Liver (tissue), 9 donors: ENCODE measurements around the gene LMCD1. TPM values are rescaled to one million over a fixed set of nuclear protein-coding genes. Genes with fewer than 3 reads are reported as not detected.

Experiments used
- DNase-seq: peaks from one replicate; pipeline ENCODE4 v3.0.0-alpha.2; 2017; ENCODE audit warnings: low spot score
- H3K27ac ChIP-seq, 2 donors: one replicate each; pipeline ENCODE4 v1.7.0; 2013; ENCODE audit warnings: inconsistent platforms in 2 of 2, low read length in 2 of 2, control low read depth in 1 of 2, low read depth in 1 of 2, mild to moderate bottlenecking in 1 of 2
- H3K27me3 ChIP-seq, 4 donors: one replicate each; pipeline versions ENCODE4 v1.6.1 to v1.7.0; 2013; ENCODE audit warnings: low read length in 3 of 4, inconsistent platforms in 1 of 4, mild to moderate bottlenecking in 1 of 4, moderate library complexity in 1 of 4; ENCODE audit not compliant: control insufficient read depth in 4 of 4, insufficient read depth in 4 of 4
- H3K36me3 ChIP-seq, 4 donors: one replicate each; pipeline versions ENCODE4 v1.6.1 to v1.7.0; 2013; ENCODE audit warnings: low read length in 3 of 4, mild to moderate bottlenecking in 3 of 4, low read depth in 1 of 4, moderate library complexity in 1 of 4; ENCODE audit not compliant: control insufficient read depth in 4 of 4, insufficient read depth in 3 of 4
- H3K4me1 ChIP-seq, 4 donors: one replicate each; pipeline versions ENCODE4 v1.6.1 to v1.7.0; 2013; ENCODE audit warnings: low read length in 3 of 4, mild to moderate bottlenecking in 3 of 4, moderate library complexity in 1 of 4; ENCODE audit not compliant: control insufficient read depth in 4 of 4, insufficient read depth in 4 of 4
- H3K4me3 ChIP-seq, 3 donors: one replicate each; pipeline versions ENCODE4 v1.6.1 to v1.7.0; 2013; ENCODE audit warnings: low read length in 3 of 3, control low read depth in 1 of 3, low read depth in 1 of 3, mild to moderate bottlenecking in 1 of 3
- H3K9ac ChIP-seq, 2 donors: one replicate each; pipeline ENCODE4 v1.7.0; 2013; ENCODE audit warnings: low read length in 2 of 2, mild to moderate bottlenecking in 2 of 2, moderate library complexity in 2 of 2, control low read depth in 1 of 2, low read depth in 1 of 2
- H3K9me3 ChIP-seq, 4 donors: one replicate each; pipeline versions ENCODE4 v1.6.1 to v1.7.0; 2013; ENCODE audit warnings: low read length in 3 of 4; ENCODE audit not compliant: control insufficient read depth in 4 of 4
- ATF3 ChIP-seq: IDR thresholded peaks from 2 replicates; pipeline ENCODE4 v1.6.1; 2016; ENCODE audit warnings: antibody characterized with exemption
- CTCF ChIP-seq: fragments of 150-350 bp; IDR thresholded peaks from 2 replicates; pipeline ENCODE4 v1.5.1; 2017; ENCODE audit warnings: improper control_type of control experiment, low read depth, low read length; ENCODE audit not compliant: missing input control
- EGR1 ChIP-seq, 2 donors: IDR thresholded peaks; 2 replicates each; pipeline ENCODE4 v1.6.1; 2016 to 2018; ENCODE audit warnings: antibody characterized with exemption in 2 of 2, low read depth in 2 of 2
- FOXA1 ChIP-seq: IDR thresholded peaks from 2 replicates; pipeline ENCODE4 v1.6.1; 2016; ENCODE audit warnings: antibody characterized with exemption
- FOXA2 ChIP-seq: IDR thresholded peaks from 2 replicates; pipeline ENCODE4 v1.6.1; 2016; ENCODE audit warnings: antibody characterized with exemption
- GABPA ChIP-seq, 2 donors: IDR thresholded peaks in 1 of 2; conservative IDR thresholded peaks in 1 of 2; 2 replicates each; pipeline ENCODE4 v1.6.1; 2016; ENCODE audit warnings: antibody characterized with exemption in 2 of 2, mild to moderate bottlenecking in 1 of 2, moderate library complexity in 1 of 2
- HNF4A ChIP-seq, 2 donors: conservative IDR thresholded peaks; 2 replicates each; pipeline ENCODE4 v1.6.1; 2016; ENCODE audit warnings: antibody characterized with exemption in 2 of 2, mild to moderate bottlenecking in 2 of 2
- HNF4G ChIP-seq: IDR thresholded peaks from 2 replicates; pipeline ENCODE4 v1.6.1; 2016; ENCODE audit warnings: antibody characterized with exemption
- JUND ChIP-seq, 2 donors: IDR thresholded peaks; 2 replicates each; pipeline ENCODE4 v1.6.1; 2016; ENCODE audit warnings: antibody characterized with exemption in 2 of 2
- MAX ChIP-seq: IDR thresholded peaks from 2 replicates; pipeline ENCODE4 v1.6.1; 2016; ENCODE audit warnings: antibody characterized with exemption
- NR2F2 ChIP-seq: IDR thresholded peaks from 2 replicates; pipeline ENCODE4 v1.6.1; 2016; ENCODE audit warnings: antibody characterized with exemption
- RAD21 ChIP-seq, 2 donors: IDR thresholded peaks; 2 replicates each; pipeline ENCODE4 v1.6.1; 2016; ENCODE audit warnings: antibody characterized with exemption in 2 of 2, mild to moderate bottlenecking in 2 of 2
- REST ChIP-seq: IDR thresholded peaks from 2 replicates; pipeline ENCODE4 v1.6.1; 2016; ENCODE audit warnings: antibody characterized with exemption, mild to moderate bottlenecking
- RXRA ChIP-seq, 2 donors: IDR thresholded peaks; 2 replicates each; pipeline ENCODE4 v1.6.1; 2017 to 2018; ENCODE audit warnings: antibody characterized with exemption in 2 of 2, mild to moderate bottlenecking in 1 of 2
- SP1 ChIP-seq: IDR thresholded peaks from 2 replicates; pipeline ENCODE4 v1.6.1; 2018; ENCODE audit warnings: antibody characterized with exemption, mild to moderate bottlenecking
- TAF1 ChIP-seq: conservative IDR thresholded peaks from 2 replicates; pipeline ENCODE4 v1.6.1; 2016; ENCODE audit warnings: antibody characterized with exemption, mild to moderate bottlenecking
- YY1 ChIP-seq: IDR thresholded peaks from 2 replicates; pipeline ENCODE4 v1.6.1; 2016; ENCODE audit warnings: antibody characterized with exemption, mild to moderate bottlenecking
- ZBTB33 ChIP-seq: IDR thresholded peaks from 2 replicates; pipeline ENCODE4 v1.6.1; 2016; ENCODE audit warnings: antibody characterized with exemption
- WGBS: extraction: QIAGEN DNeasy Blood & Tissue Kit; methylation state at CpG from one replicate; pipeline ENCODE4 v1.1.7; 2013; 5-methylcytosine and 5-hydroxymethylcytosine counted together
- polyA plus RNA-seq, 2 donors: library from polyadenylated mRNA; stranded (reverse) in 1 of 2; unstranded in 1 of 2; fragments of 200-250 nt in 1 of 2; fragments of >200 nt in 1 of 2; fragmentation: Nextera tagmentation in 1 of 2; extraction: Ambion mirVana in 1 of 2; gene quantifications; one replicate each; pipeline versions ENCODE4 v1.2.1 to v1.2.3, GENCODE V29; 2013 to 2015
- total RNA-seq, 2 donors: library from RNA; depleted of rRNA; stranded (reverse); fragments of >200 nt; gene quantifications; one replicate each; pipeline ENCODE4 v1.2.3, GENCODE V29; 2014
- donor health status: healthy.
- donor health status: healthy.
- donor health status: healthy.
- donor health status: healthy.
- donor health status: healthy.

Gene LMCD1
- total and polyA plus RNA-seq, 4 donors, result 3.1 to 8.3 (median 6.0) TPM

- Histone ChIP-seq H3K9me3 (no peaks in the 10 kb centered on the region), H3K4me1 (peaks cover 0 to 21% (median 5%) of the 10 kb centered on the region in 4 donors), H3K27ac (peak overlapping the region; percentile 33 to 55), H3K9ac (no peak overlapping the region), H3K27me3 (no peaks in the 10 kb centered on the region), H3K4me3 (no peak overlapping the region), H3K36me3 (no peaks in the 10 kb centered on the region)
- peak; percentile 23 for TF ChIP-seq MAX
- peak in 1 of 2 donors; percentile 34 for TF ChIP-seq EGR1 (IDR thresholded peaks at IDR 0.05; ENCODE audit: low read depth in 2 of 2)
- no peak for TF ChIP-seq NR2F2
- peak; percentile 46 for TF ChIP-seq YY1
- no peak for TF ChIP-seq SP1
- TF ChIP-seq JUND (IDR thresholded peaks at IDR 0.05), result peak in 1 of 2 donors; percentile 32
- no peak for TF ChIP-seq TAF1
- TF ChIP-seq HNF4A (conservative IDR thresholded peaks at IDR 0.05), result peak; percentile 13 to 43
- TF ChIP-seq GABPA (IDR thresholded peaks at IDR 0.05 in 1 of 2, conservative IDR thresholded peaks at IDR 0.05 in 1 of 2), result no peak
- TF ChIP-seq CTCF, result no peak
- no peak for TF ChIP-seq ATF3
- TF ChIP-seq REST, result no peak
- peak; percentile 13 for TF ChIP-seq FOXA2
- TF ChIP-seq RAD21 (IDR thresholded peaks at IDR 0.05), result peak in 1 of 2 donors; percentile 13
- peak; percentile 50 to 87 for TF ChIP-seq RXRA (IDR thresholded peaks at IDR 0.05)
- TF ChIP-seq ZBTB33, result no peak
- TF ChIP-seq FOXA1, result no peak
- TF ChIP-seq HNF4G, result no peak
- DNase-seq, result no peak
- WGBS, result 77% methylated on average over 3 of the region's 3 CpGs
These were observed 40.7 kb upstream of the LMCD1 start for GRCh38 chr3:8460815-8461456.
